Panc1 (cell line): ENCODE data around the gene B3GALT5. TPM values are rescaled to one million over a fixed set of nuclear protein-coding genes. Genes with fewer than 3 reads are reported as not detected.

Experiments
- ATAC-seq: fragments of 200-7000 bp; cut with Tn5 transposase; 2 replicates; pipeline ENCODE4 v1.9.1; 2020; ENCODE audit warnings: mild to moderate bottlenecking, moderate library complexity
- BruUV-seq: library from RNA; stranded (reverse); fragments of 400-500 nt; replicated peaks from 2 replicates; lab custom pipeline; 2021; lab: Mats Ljungman, UMichigan
- CTCF ChIA-PET: fragments of 300-600 bp; sonication (Branson Sonifier 250); formaldehyde crosslinking; loops from one replicate; lab custom pipeline; 2022; ENCODE audit warnings: antibody characterized with exemption; lab: Charles Lee
- POLR2A ChIA-PET: fragments of 300-600 bp; sonication (Branson Sonifier 250); formaldehyde crosslinking; loops from one replicate; lab custom pipeline; 2022; ENCODE audit warnings: antibody characterized with exemption; lab: Charles Lee
- DNase-seq: peaks from one replicate; pipeline ENCODE4 v3.0.0-alpha.2; 2010; ENCODE audit warnings: low read depth, low spot score
- H3K27ac ChIP-seq: 2 replicates; pipeline ENCODE4 v1.5.1; 2011; ENCODE audit warnings: mild to moderate bottlenecking, low read length, inconsistent platforms
- H3K27me3 ChIP-seq: fragments of 200-500 bp; sonication (Bioruptor generic); 2 replicates; pipeline ENCODE4 v1.6.0; 2014; ENCODE audit warnings: low read length, inconsistent platforms; ENCODE audit not compliant: control insufficient read depth, insufficient read depth
- H3K36me3 ChIP-seq: fragments of 200-500 bp; sonication (Bioruptor generic); 2 replicates; pipeline ENCODE4 v1.5.1; 2014; ENCODE audit warnings: inconsistent platforms, mild to moderate bottlenecking, low read length, moderate library complexity; ENCODE audit not compliant: control insufficient read depth, insufficient read depth
- H3K4me1 ChIP-seq: 2 replicates; pipeline ENCODE4 v1.5.1; 2011; ENCODE audit warnings: inconsistent platforms, mild to moderate bottlenecking, low read length, moderate library complexity; ENCODE audit not compliant: control insufficient read depth, insufficient read depth
- H3K4me3 ChIP-seq, 2 experiments: 2 replicates each; pipeline ENCODE4 v1.5.1; 2011 to 2012; ENCODE audit warnings: low read depth in 2 of 2, low read length in 2 of 2, mild to moderate bottlenecking in 2 of 2, inconsistent platforms in 1 of 2, moderate library complexity in 1 of 2
- H3K9me3 ChIP-seq: fragments of 200-500 bp; sonication (Bioruptor generic); 2 replicates; pipeline ENCODE4 v1.5.1; 2014; ENCODE audit warnings: low read depth, mild to moderate bottlenecking, inconsistent platforms, low read length, moderate library complexity; ENCODE audit not compliant: control insufficient read depth, insufficient read depth
- POLR2AphosphoS5 ChIP-seq: IDR thresholded peaks from 2 replicates; pipeline ENCODE4 v1.6.1; 2012; ENCODE audit warnings: mild to moderate bottlenecking, low read depth, low read length, moderate library complexity
- SIN3A ChIP-seq: IDR thresholded peaks from 2 replicates; pipeline ENCODE4 v1.6.1; 2012; ENCODE audit warnings: low read depth, mild to moderate bottlenecking, low read length, moderate library complexity, borderline replicate concordance; ENCODE audit not compliant: insufficient read depth
- TCF7L2 ChIP-seq: IDR thresholded peaks from 2 replicates; pipeline ENCODE4 v1.6.1; 2011; ENCODE audit warnings: mild to moderate bottlenecking, low read depth, low read length, inconsistent platforms
- in situ Hi-C: cut with HindIII; loops from 2 replicates; pipeline ENCODE4 v1.10.0; 2016; ENCODE audit warnings: low sequenced_read_pairs, low pct_unique_long_range_greater_than_20kb
- intact Hi-C: fragments of 100-400 bp; cut with micrococcal nuclease; formaldehyde crosslinking; loops from one replicate; pipeline ENCODE4 v1.10.0; 2022; ENCODE audit not compliant: unreplicated experiment
- total RNA-seq: library from RNA; stranded (reverse); gene quantifications from one replicate; pipeline ENCODE4 v1.2.1, GENCODE V29; 2021; ENCODE audit not compliant: unreplicated experiment
- TF ChIP-seq, protein P1 (sequence below): fragments of 450-650 bp; IDR thresholded peaks from 2 replicates; pipeline ENCODE4 v1.5.1; 2017; ENCODE audit warnings: mild to moderate bottlenecking
- TF ChIP-seq, protein P2 (sequence below), 2 experiments: IDR thresholded peaks; 2 replicates each; pipeline ENCODE4 v1.6.1; 2011 to 2012; ENCODE audit warnings: low read depth in 2 of 2, control low read depth in 1 of 2, low read length in 1 of 2, mild to moderate bottlenecking in 1 of 2, moderate library complexity in 1 of 2; ENCODE audit not compliant: insufficient read depth in 1 of 2

B3GALT5 gene
- total RNA-seq, 1 experiment from 2014 or later = 0.10 TPM

DNA sequence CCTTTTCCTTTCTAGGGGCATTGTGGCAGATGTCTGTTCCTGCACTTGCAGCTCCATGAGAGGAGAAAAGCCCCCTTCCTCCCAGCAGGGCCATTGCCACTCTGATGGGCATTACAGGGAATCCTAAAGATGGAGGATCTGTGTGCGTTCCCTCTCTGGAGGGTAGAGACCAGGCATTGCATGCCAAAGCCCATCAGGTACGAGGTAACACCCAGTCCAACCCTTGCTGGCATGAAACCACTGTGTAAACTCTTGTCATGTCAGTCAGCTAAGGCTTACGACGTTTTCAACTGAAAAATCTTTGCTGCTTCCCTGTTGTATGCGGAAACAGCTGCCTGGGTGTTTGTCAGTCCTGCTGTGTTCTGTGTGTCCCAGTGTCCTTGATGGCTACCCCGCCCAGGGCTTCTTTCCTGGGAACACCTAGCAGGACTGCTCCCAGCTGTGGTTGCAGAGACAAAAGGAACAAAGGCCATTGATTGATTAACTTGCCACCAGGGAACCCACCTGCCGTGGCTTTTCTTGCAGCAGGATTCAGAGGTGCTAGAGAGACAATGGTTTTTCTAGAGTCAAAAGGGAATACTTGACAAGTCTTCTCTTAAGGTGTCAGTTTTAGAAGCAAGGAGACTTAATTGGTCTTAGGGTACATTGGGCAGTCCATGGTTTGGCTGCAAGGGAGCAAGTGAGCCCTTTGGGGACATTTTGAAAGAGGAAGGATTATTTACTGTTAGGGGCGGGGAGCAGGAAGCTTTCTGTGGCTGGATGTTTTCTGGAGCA, 24.6 kb downstream of the B3GALT5 start:
- BruUV-seq = no TSS peak
- CTCF ChIA-PET = no interaction called here
- H3K27me3 ChIP-seq = peaks cover 2% of the 10 kb centered on the region
- intact Hi-C loops (no loop called here), in situ Hi-C loops (no loop called here)
- TF ChIP-seq POLR2AphosphoS5 (no peak), SIN3A (no peak), TCF7L2 (no peak)
- TF ChIP-seq, protein P1, sequence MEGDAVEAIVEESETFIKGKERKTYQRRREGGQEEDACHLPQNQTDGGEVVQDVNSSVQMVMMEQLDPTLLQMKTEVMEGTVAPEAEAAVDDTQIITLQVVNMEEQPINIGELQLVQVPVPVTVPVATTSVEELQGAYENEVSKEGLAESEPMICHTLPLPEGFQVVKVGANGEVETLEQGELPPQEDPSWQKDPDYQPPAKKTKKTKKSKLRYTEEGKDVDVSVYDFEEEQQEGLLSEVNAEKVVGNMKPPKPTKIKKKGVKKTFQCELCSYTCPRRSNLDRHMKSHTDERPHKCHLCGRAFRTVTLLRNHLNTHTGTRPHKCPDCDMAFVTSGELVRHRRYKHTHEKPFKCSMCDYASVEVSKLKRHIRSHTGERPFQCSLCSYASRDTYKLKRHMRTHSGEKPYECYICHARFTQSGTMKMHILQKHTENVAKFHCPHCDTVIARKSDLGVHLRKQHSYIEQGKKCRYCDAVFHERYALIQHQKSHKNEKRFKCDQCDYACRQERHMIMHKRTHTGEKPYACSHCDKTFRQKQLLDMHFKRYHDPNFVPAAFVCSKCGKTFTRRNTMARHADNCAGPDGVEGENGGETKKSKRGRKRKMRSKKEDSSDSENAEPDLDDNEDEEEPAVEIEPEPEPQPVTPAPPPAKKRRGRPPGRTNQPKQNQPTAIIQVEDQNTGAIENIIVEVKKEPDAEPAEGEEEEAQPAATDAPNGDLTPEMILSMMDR = no peak
- TF ChIP-seq, protein P2, sequence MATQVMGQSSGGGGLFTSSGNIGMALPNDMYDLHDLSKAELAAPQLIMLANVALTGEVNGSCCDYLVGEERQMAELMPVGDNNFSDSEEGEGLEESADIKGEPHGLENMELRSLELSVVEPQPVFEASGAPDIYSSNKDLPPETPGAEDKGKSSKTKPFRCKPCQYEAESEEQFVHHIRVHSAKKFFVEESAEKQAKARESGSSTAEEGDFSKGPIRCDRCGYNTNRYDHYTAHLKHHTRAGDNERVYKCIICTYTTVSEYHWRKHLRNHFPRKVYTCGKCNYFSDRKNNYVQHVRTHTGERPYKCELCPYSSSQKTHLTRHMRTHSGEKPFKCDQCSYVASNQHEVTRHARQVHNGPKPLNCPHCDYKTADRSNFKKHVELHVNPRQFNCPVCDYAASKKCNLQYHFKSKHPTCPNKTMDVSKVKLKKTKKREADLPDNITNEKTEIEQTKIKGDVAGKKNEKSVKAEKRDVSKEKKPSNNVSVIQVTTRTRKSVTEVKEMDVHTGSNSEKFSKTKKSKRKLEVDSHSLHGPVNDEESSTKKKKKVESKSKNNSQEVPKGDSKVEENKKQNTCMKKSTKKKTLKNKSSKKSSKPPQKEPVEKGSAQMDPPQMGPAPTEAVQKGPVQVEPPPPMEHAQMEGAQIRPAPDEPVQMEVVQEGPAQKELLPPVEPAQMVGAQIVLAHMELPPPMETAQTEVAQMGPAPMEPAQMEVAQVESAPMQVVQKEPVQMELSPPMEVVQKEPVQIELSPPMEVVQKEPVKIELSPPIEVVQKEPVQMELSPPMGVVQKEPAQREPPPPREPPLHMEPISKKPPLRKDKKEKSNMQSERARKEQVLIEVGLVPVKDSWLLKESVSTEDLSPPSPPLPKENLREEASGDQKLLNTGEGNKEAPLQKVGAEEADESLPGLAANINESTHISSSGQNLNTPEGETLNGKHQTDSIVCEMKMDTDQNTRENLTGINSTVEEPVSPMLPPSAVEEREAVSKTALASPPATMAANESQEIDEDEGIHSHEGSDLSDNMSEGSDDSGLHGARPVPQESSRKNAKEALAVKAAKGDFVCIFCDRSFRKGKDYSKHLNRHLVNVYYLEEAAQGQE (IDR thresholded peaks at IDR 0.05; ENCODE audit: insufficient read depth in 1 of 2, low read depth in 2 of 2, low read length in 1 of 2) = no peak
- no peaks in the 10 kb centered on the region for H3K9me3 ChIP-seq
- H3K36me3 ChIP-seq = no peaks in the 10 kb centered on the region
- H3K4me3 ChIP-seq = no peak overlapping the region
- POLR2A ChIA-PET = no interaction called here
- ATAC-seq = no peak
- H3K27ac ChIP-seq = no peak overlapping the region
- no peaks in the 10 kb centered on the region for H3K4me1 ChIP-seq
- DNase-seq = no peak

DNA sequence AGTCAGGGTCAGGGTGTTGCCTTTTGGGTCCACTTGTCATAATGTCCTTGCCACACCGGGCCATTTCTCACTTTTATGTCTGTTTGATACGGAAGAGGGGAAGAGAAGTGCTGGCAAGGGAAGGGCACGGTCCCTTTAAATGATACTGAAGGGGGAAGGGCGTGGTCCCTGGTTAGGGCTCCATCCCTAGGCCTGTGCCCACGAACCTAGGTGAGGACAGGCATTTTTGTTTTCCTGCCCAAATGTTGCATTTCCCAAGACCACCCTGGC, 25.2 kb downstream of the B3GALT5 start:
- Histone ChIP-seq H3K27ac (no peak overlapping the region), H3K27me3 (peaks cover 2% of the 10 kb centered on the region), H3K9me3 (no peaks in the 10 kb centered on the region), H3K36me3 (no peaks in the 10 kb centered on the region), H3K4me1 (no peaks in the 10 kb centered on the region), H3K4me3 (no peak overlapping the region)
- in situ Hi-C loops (no loop called here), intact Hi-C loops (no loop called here)
- TF ChIP-seq, protein P1 = no peak
- TF ChIP-seq TCF7L2 = no peak
- no TSS peak for BruUV-seq
- POLR2A ChIA-PET = no interaction called here
- ATAC-seq (no peak), DNase-seq (no peak)
- CTCF ChIA-PET = no interaction called here
